Fibroblast of villous mesenchyme (primary cell): ENCODE measurements around the gene PIH1D1. TPM values are rescaled to one million over a fixed set of nuclear protein-coding genes. Genes with fewer than 3 reads are reported as not detected.
"Not testable (repeated sequence)": the region's sequence is repeated elsewhere in the genome, so short reads cannot be mapped to it uniquely, and the experiment has no call there.

Experiments
- DNase-seq: peaks from one replicate; pipeline ENCODE4 v3.0.0-alpha.2; 2010; ENCODE audit warnings: low read depth
- H3K4me3 ChIP-seq: 2 replicates; pipeline ENCODE4 v1.5.1; 2011; ENCODE audit warnings: low read depth, mild to moderate bottlenecking, low read length
- CTCF ChIP-seq: IDR thresholded peaks from 2 replicates; pipeline ENCODE4 v1.5.1; 2012; ENCODE audit warnings: low read depth, mild to moderate bottlenecking, low read length; ENCODE audit not compliant: insufficient read depth
- total RNA-seq: library from RNA; depleted of rRNA; stranded (reverse); fragments of >200 nt; gene quantifications from 2 replicates; pipeline ENCODE4 v1.2.3, GENCODE V29; 2012

Gene PIH1D1
- total RNA-seq, 1 donor = 91.1 TPM

DNA sequence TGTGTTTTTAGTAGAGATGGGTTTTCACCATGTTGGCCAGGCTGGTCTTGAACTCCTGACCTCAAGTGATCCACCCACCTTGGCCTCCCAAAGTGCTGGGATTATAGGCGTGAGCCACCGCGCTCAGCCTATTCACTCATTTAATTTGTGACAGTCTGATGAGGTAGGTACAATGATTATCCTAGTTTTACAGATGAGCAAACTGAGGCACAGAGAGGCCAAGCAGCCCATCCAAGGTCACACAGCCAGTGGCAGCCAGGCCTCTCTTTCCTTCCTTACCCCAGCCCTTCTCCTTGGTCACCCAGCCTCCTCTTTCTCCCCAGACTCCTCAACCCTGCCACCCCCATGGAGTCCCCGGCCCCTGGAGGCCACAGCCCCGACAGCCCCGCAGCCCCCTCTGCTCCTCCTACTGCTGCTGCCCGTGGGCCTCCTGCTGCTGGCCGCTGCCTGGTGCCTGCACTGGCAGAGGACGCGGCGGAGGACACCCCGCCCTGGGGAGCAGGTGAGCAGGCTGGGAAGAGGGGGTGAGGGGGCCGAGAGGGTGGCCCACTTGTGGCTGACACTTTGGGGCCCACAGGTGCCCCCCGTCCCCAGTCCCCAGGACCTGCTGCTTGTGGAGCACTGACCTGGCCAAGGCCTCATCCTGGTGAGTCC is 28.5 kb upstream of the PIH1D1 start:
- no peak for DNase-seq
- no peak overlapping the region for H3K4me3 ChIP-seq
- TF ChIP-seq CTCF = no peak

DNA sequence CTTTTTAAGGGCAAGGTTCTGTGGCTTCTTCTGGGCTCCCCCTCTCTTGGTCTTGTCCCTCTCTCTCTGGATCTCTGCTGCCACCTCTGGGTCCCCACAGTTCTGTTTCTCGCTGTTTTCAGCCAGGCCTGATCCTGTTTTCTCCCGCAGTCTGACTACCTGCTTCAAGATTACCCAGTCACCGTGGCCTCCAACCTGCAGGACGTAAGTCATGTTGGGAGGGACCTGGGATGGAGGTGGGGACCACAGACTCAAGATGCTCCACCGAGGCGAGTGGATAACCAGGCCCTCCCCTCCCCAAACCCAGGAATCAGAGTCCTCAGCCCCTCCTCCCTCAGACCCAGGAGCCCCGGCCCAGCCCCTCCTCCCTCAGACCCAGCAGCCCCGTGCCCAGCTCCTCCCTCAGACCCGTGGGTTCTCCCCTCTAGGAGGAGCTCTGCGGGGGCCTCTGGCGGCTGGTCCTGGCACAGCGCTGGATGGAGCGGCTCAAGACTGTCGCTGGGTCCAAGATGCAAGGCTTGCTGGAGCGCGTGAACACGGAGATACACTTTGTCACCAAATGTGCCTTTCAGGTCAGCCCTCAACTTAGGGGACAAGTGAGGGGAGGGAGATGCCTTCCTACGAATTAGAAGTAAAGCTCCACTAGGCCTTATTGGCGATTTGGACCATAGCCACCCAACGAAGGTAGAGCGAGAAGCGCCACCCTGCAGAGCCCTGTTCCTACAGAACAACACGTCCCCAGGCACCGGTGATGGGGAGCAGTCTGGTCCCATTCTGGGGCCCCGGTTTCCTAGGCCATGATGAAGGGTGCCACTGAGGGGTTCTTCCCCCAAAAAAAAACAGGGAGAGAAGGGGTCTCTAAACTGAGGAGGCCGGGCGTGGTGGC is 24.6 kb upstream of the PIH1D1 start:
- H3K4me3 ChIP-seq = no peak overlapping the region
- no peak for DNase-seq
- peak; percentile 65 for TF ChIP-seq CTCF

- H3K4me3 ChIP-seq = peak overlapping the region; percentile 18
- no peak for DNase-seq
- TF ChIP-seq CTCF = no peak
Measured at GRCh38 chr19:49475191-49475917, 23.7 kb upstream of the PIH1D1 start.

- no peak for DNase-seq
- peak overlapping the region; percentile 87 for H3K4me3 ChIP-seq
- TF ChIP-seq CTCF = no peak
Measured at GRCh38 chr19:49474542-49474924, 22.9 kb upstream of the PIH1D1 start.

DNA sequence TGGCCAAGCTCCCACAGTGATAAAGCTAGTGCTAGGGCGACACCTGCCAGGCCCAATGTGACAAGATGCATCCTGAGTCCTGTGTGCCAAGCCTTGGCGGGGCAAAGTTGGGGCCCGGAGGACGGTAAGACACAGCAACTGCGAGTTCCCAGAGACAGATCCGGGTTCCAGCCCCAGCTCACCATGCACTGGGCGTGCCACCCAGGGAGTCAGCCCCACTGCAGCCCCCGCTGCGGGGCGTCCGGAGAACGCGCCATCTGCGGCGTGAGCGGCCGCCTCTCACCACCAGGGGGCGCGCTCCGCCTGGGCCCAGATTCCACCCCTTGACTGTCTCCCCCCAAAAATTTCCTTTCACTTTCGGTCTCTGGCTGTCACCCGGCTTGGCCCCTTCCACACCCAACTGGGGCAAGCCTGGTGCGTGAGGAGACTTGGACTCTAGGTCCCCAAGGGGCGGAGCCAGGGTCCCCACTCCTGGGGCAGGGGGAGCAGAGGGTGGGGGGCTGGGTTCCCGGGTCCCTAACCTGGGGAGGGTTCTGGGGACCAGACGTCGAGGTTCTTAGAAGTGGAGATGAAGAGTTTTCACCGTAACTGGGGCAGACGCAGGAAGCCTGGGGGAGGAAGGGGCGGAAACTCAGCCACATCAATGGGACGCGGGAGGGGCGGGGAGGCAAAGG is 22.4 kb upstream of the PIH1D1 start, which contains the start of gene FLT3LG:
TSS of gene FLT3LG (plus strand) at position 348 of the 674 bp plus-strand sequence. CDS start 425 bp downstream, outside the sequence.
- peak; percentile 85 for DNase-seq
- H3K4me3 ChIP-seq = peak within 1 kb of the TSS; percentile 87
- peak; percentile 96 for TF ChIP-seq CTCF

DNA sequence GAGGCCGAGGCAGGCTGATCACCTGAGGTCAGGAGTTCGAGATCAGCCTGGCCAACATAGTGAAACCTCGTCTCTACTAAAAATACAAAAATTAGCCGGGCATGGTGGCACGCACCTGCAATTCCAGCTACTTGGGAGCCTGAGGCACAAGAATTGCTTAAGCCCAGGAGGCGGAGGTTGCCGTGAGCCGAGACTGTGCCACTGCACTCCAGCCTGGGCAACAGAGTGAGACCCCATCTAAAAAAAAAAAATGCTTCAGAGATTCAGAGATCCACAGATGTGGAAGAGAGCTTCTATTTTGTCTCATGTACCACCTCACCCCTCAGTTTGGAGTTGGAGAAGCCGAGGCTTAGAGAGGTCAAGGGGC is 21.9 kb upstream of the PIH1D1 start:
- peak overlapping the region; percentile 87 for H3K4me3 ChIP-seq
- not testable (repeated sequence) for DNase-seq
